HL-60/S4 (cell line): ENCODE data around the gene BBS10.
"Not testable (repeated sequence)": the region's sequence is repeated elsewhere in the genome, so short reads cannot be mapped to it uniquely, and the experiment has no call there.

Experiments
- in situ Hi-C: fragments of 300-500 bp; cut with MboI; formaldehyde crosslinking; loops from 2 replicates; pipeline ENCODE4 v1.14.3; 2022; ENCODE audit warnings: low sequenced_read_pairs

BBS10 gene

DNA sequence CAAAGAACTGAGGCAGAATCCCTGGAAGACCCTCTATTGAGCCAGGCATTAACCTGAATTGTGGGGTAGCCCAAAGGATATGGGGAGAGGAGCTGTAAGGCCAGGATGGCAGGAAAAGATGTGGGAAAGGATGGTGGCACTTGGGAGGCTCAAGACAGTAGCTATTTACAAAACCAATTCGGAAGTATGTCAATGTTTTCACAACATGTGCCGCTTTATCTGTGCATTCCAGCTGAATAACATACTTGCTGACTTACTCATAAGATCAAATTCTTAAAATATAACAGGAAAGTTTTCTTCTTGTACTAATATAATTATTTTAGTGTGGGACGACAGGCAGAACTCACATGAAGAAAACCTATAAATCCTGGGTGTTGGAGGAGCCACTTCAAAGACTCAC lies 10.6 kb downstream of the BBS10 start:
- in situ Hi-C loops = loop anchor here (25.0 kb wide), 1 partner anchor 825 kb away; the partner anchor contains the start of gene KRR1

DNA sequence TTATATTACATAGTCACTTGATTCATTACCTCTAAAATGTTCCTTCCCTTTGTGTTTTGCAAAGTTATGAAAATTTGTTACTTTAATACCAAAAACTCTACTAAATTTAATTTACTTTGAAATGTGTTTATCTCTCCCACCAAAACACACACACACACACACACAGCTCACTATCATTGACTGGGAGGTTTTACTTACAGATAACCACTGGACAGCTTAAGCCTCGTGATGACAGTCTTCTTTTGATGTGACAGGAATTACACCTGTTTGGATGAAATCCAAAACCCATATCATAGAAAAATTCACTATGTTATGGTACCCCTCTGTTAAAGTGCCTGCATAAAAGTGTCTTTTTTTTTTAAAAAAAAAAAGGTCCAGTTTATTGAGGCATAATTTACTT lies 15.6 kb downstream of the BBS10 start:
- in situ Hi-C loops = loop anchor here (25.0 kb wide), 1 partner anchor 820 kb away; the partner anchor contains the start of gene KRR1

DNA sequence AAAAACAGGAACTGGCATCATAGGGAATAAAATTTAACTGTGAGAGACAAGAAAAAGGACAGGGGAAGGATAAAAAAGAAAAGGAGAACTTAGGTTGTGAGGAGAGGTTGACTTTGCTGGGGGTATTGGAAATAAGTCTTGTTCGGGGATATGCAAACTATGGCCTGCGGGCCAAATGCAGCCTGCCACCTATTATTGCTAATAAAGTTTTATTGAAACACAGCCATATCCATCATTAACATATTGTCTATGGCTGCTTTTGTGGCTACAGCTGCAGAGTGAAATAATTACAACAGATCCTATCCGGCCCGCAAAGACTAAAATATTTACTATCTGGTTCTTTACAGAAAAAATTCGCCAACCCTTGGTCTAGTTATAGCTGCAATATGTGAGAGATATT lies 18.6 kb downstream of the BBS10 start:
- in situ Hi-C loops = loop anchor here (25.0 kb wide), 1 partner anchor 817 kb away; the partner anchor contains the start of gene KRR1

DNA sequence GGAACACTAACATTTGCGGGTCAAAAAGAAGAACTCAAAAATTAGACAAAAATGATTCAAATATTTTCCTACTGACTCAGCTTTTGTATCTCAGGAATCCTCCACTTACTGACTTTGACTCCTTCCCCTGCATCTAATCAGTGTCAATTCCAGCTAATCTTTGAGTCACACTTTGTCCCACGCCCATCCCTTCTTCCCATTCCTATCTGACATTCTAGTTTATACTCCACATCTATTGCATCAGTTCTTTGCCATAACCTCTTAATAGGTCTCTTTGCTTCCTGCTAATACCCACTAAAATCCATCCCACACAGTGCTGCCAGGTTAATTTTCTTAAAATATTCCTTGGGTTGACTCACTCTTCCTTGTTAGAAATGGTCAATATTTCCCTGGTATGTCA lies 19.1 kb downstream of the BBS10 start:
- in situ Hi-C loops = loop anchor here (25.0 kb wide), 1 partner anchor 817 kb away; the partner anchor contains the start of gene KRR1

DNA sequence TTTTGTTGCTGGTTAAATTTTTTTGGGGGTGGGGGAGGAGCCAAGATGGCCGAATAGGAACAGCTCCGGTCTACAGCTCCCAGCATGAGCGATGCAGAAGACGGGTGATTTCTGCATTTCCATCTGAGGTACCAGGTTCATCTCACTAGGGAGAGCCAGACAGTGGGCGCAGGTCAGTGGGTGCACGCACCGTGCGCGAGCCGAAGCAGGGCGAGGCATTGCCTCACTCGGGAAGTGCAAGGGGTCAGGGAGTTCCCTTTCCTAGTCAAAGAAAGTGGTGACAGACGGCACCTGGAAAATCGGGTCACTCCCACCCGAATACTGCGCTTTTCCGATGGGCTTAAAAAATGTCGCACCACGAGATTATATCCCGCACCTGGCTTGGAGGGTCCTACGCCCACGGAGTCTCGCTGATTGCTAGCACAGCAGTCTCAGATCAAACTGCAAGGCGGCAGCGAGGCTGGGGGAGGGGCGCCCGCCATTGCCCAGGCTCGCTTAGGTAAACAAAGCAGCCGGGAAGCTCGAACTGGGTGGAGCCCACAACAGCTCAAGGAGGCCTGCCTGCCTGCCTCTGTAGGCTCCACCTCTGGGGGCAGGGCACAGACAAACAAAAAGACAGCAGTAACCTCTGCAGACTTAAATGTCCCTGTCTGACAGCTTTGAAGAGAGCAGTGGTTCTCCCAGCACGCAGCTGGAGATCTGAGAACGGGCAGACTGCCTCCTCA lies 28.5 kb downstream of the BBS10 start:
- in situ Hi-C loops = not testable (repeated sequence)

DNA sequence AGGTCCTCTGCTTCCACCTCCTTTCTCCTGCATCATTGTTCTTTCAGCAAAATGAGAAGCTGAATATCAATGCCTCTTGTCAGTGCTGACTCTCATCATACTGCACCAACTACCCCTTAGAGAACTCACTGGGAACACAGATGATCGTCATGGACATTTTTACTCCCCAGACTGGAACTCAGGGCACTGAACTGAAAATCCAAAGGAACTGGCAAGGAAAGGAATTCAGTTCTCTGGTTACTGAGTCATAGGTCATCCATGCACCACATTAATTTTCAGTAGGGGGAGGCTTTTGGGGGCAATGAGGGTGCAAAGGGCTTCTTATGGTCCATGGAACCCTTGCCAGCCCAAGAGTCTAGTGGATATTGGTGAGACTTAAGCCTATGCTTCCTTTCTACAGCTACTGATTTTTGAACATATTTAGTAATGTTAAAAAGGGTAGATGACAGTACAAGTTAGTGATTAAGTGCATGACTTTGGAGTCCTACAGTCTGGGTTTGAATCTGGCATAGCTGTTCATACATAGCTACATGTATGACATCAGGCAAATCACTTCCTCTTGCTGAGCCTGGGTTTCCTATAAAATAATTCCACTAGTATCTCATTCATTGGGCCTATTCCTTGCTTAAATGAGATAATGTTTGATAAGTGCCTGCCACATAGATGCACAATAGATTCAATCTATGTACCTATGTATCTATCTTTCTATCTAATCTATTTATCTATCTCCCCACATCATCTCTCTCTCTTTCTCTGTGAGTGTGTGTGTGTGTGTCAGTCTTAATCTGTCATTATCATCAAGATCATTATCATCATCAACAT lies 29.2 kb downstream of the BBS10 start:
- in situ Hi-C loops = no loop called here

DNA sequence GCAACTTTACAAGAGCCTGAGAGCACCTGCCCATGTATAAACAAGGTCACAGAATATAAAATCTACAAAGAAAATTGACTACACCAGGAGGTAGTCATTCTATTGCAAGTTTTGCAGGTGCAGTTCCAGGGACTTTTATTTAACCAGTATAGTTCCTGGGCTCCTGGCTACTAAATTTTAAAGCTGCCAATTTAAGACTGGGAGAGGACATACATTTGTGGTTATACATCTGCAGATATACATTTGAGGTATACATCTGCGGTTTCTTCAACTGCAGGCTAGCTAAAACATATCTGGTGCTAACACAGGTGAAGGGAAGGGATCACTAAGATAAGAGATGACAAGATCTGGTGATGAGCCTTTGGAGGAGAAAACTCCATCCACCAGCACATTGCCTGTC lies 30.2 kb downstream of the BBS10 start:
- in situ Hi-C loops = no loop called here

DNA sequence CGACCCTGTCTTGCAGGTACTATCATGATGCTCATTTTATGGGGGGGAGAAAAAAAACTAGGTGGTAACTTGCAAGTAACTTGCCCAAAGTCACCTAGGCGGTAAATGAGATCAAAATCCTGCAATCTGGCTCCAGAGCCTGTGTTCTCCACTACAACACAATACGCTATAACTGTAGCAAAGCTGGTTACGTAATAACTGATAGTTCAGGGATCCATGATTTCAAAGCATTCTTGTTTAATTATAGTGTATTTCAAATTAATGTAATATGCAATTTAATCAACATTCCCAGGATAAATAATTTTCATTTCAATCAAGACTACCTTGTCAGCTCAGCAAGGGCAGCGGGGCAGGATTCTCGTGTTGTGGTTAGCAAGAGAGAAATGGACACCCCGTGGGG lies 31.7 kb downstream of the BBS10 start:
- in situ Hi-C loops = no loop called here

DNA sequence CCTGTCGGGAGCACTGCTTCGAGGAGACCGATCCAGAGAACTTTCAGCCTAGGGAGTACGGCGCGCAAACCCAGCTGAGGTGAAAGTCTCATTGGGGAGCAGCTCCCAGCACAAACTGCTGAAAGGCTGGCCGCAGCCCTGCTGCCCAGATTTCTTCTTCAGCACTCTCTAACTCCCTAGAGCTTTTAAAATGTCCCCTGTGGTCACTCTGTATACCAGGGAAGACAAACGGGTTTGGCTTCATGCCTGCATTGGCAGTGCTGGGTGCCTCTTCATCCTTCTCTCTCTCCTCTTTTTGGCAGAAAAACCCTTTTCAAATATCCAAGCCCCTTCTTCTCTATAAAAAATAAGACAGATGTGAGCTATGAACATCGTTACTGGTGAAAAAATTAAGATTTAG lies 34.9 kb downstream of the BBS10 start:
- in situ Hi-C loops = no loop called here

DNA sequence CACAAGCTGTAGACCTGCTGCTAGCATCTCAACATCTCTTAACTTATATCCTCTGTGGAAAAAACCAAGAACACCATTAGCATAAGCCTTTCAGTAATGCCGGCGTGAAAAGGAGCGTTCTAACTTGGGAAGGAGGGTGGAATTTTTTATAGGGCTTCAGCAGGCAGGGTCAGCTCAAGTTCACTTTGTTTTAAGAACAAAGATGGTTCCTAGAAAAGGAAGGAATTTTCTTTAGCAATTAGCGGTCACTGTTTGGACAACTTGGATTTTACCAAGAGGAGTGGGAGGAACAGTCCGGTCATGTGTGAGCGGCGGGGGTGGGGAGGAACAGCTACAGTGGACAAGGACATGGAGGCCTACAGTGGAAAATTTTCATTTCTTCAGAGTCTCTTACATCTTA lies 35.9 kb downstream of the BBS10 start:
- in situ Hi-C loops = no loop called here

DNA sequence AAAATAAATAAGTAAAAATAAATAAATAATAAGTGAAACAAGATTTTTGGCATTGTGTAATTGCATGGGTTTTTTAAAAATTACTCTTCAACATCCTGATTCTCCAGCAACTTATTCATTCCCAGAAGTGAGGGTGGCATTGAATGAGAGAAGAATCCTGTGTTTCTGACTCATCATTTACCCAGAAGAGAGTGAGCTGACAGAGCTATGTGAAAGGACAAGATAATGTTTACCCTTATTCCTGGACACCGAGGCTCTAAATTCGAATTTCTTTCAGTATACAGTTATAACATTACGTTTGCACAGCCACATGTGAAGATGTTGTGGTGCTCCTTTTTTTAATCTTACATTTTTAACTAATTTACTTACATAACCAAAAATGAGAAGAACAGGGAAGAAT lies 36.4 kb downstream of the BBS10 start:
- in situ Hi-C loops = no loop called here

DNA sequence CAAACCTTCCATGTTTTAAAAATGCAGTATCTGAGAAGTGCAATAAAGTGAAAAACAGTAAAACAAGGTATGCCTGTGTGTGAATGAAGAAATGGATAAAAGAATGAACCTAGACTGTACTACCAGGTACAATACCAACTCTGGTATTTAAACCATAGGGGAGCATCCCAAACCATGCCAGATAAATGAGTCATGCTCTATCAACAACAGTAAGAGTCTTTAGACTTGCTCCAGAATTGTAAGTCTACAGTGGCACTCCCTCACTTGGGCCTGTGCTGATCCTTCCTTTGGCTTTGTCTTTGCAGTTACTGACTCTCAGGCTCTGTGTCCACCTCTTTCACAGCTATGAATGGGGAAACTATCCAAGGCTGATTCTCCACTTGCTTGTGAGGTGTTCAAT lies 38.1 kb downstream of the BBS10 start:
- in situ Hi-C loops = no loop called here

DNA sequence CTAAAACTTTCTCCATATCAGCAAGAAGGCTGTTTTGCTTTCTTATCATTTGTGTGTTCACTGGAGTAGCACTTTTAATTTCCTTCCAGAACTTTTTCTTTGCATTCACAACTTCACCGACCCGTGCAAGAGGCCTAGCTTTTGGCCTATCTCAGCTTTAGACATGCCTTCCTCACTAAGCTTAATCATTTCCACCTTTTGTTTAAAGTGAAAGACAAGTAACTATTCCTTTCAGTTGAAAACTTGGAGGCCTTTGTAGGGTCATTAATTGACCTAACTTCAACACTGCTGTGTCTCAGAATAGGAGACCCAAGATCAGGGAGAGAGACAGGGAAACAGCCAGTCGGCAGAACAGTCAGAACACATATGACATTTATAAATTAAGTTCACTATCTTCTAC lies 39.3 kb downstream of the BBS10 start:
- in situ Hi-C loops = no loop called here

DNA sequence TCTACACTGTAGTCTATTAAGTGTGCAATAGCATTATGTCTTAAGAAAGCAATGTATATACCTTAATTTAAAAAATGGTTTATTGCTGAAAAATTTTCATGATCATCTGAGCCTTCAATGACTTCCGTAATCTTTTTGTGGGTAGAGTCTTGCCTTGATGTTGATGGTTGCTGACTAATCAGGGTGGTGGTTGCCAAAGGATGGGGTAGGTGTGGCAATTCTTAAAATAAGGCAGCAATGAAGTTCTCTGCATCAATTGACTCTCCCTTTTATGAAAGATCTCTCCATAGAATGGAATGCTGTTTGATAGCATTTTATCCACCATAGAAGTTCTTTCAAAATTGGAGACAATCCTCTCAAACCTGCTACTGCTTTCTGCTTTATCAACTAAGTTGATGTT lies 41.1 kb downstream of the BBS10 start:
- in situ Hi-C loops = no loop called here

DNA sequence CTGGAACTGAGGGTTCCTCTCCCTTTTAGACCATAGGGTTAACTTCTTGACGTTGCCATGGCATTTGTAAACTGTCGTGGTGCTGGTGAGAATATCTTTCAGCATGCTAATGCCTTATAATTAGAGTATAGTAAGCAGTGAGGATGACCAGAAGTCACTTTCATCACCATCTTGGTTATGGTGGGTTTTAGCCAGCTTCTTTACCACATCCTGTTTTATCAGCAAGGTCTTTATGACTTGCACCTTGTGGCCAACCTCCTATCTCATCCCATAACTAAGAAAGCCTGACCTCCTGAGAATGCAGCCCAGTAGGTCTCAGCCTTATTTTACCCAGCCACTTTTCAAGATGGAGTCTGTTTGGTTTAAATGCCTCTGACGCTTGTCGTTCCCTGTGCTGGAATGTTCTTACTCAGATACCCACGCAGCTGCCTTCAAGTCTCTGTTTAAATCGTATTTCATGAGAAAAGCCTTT lies 44.2 kb downstream of the BBS10 start:
- in situ Hi-C loops = no loop called here

DNA sequence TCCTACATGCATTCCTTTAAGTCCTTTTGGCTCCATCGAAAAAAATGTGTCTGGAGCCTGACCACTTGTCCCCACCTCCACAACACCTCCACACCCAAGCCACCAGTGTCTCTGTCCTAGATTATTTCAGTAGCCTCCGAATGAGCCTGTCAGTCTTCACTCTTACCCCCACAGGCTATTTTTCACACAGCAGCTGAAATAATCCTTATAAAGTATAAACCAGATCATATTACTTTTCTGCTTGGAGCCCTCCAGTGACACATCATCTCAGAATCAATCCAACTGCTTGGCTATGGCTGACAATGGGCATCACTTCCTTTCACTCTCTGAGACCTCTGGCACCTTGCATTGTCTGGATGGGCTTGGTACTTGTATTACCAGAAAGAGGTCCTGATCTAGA lies 44.9 kb downstream of the BBS10 start:
- in situ Hi-C loops = no loop called here

DNA sequence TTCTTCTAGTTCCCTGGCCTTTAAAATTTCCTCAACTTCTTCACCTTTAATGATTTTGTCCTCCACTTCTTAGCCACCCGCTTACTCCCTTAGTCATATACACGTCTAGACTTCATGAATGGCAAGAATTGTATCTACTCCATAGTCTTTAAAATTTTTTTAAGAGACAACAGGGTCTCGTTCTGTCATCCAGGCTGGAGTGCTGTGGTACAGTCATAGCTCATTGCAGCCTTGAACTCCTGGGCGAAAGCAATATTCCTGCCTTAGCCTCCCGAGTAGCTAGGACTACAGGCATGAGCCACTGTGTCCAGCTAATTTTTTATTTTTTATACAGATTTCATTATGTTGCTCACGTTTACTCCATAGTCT lies 47.9 kb downstream of the BBS10 start:
- in situ Hi-C loops = no loop called here

DNA sequence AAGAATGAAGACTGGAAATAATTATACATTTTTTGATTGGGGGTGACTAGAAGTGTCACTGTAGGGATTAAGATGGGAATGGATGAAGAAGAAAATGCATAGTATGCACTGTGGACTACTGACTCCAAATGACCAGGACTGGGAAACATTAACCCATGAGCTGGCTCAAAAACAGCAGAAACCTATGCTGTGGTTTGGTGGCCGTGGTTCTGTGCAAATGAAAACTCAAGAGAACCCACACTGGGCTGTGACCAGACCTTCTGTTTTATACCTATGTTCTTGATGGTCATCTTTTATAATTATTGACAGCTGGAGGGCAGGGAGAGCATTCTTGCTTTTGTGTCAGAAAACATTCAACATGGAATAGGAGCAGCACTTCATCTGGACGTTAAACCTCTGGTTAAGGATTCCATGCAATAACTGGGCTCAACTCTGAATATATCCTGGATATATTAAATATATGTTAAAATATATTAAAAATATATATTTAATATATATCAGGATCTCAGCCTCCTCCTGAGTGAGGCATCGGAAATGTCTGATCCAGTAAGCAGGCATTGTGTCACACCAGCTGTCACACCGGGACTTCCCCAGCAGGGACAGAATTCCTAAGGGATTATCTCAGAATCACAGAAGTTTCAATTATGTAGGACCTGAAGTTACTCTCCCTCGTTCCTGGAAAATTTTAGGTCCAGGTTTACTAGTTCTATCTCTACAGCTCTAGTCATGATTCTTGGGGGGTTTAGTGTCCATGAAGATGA lies 48.5 kb downstream of the BBS10 start:
- in situ Hi-C loops = no loop called here
